ENCODE measurements around the gene MFSD6. TPM values are rescaled to one million over a fixed set of nuclear protein-coding genes. Genes with fewer than 3 reads are reported as not detected.

The MFSD6 gene
- total RNA-seq, 1 experiment from 2014 or later = 4.7 TPM

- H3K36me3 Mint-ChIP-seq = peaks cover 55% of the 10 kb centered on the region
- ATAC-seq = no peak
- H3K4me1 Mint-ChIP-seq = peaks cover 22% of the 10 kb centered on the region
- no peak overlapping the region for H3K27ac Mint-ChIP-seq
- H3K27me3 Mint-ChIP-seq (ENCODE audit: low read depth) = no peaks in the 10 kb centered on the region
- CTCF ChIA-PET = no interaction called here
- POLR2A ChIA-PET = no interaction called here
- H3K4me3 Mint-ChIP-seq = no peak overlapping the region
- TF ChIP-seq MYBL2 (CRISPR knock-in tag; IDR thresholded peaks at IDR 0.05) = no peak
- no peak for TF ChIP-seq SP1 (CRISPR knock-in tag; conservative IDR thresholded peaks at IDR 0.05)
- TF ChIP-seq NFYB (CRISPR knock-in tag; conservative IDR thresholded peaks at IDR 0.05; ENCODE audit: low read depth) = no peak
- no peak for TF ChIP-seq ESRRA (CRISPR knock-in tag; IDR thresholded peaks at IDR 0.05; ENCODE audit: borderline replicate concordance)
- TF ChIP-seq CREM (CRISPR knock-in tag; IDR thresholded peaks at IDR 0.05) = no peak
- TF ChIP-seq SMAD3 (CRISPR knock-in tag; IDR thresholded peaks at IDR 0.05; ENCODE audit: borderline replicate concordance) = no peak
- TF ChIP-seq NR1H2 (CRISPR knock-in tag; IDR thresholded peaks at IDR 0.05) = no peak
- H3K9me3 Mint-ChIP-seq = peaks cover 56% of the 10 kb centered on the region
- DNase-seq (ENCODE audit: low spot score) = no peak
Observed at GRCh38 chr2:190540048-190540447, 131.9 kb downstream of the MFSD6 start.

DNA sequence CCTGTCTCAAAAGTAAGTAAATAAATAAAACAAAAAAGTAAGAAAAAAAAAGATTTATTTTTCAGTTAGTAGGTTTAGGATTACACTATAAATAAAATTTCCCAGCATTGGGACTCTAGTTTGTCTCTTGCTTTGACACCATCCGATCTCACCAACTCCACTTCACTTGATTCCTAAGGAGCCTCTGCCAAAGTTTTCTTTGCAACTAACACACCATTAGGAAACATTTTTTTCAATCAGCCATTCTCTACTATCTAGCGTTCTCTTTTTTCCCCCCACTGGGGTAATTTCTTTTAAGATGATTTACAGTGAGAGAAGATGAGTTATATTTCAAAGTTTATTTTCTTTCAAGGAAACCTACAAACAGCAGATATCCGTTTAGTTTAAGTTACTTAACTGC, 136.9 kb downstream of the MFSD6 start:
- no peak for TF ChIP-seq ZNF138 (CRISPR knock-in tag; conservative IDR thresholded peaks at IDR 0.05)
- no peak for TF ChIP-seq NFATC4 (CRISPR knock-in tag; IDR thresholded peaks at IDR 0.05)
- TF ChIP-seq CREB1 (CRISPR knock-in tag; IDR thresholded peaks at IDR 0.05) = no peak
- TF ChIP-seq GABPB1 (CRISPR knock-in tag; IDR thresholded peaks at IDR 0.05) = no peak
- no peak for TF ChIP-seq CDX4 (CRISPR knock-in tag; IDR thresholded peaks at IDR 0.05; ENCODE audit: borderline replicate concordance)
- no peak for TF ChIP-seq RORB (CRISPR knock-in tag; IDR thresholded peaks at IDR 0.05)
- no peak for TF ChIP-seq TEAD1 (CRISPR knock-in tag; IDR thresholded peaks at IDR 0.05)
- no peak for TF ChIP-seq ZNF121 (CRISPR knock-in tag; IDR thresholded peaks at IDR 0.05)
- no peak for TF ChIP-seq USF1 (CRISPR knock-in tag; IDR thresholded peaks at IDR 0.05)
- TF ChIP-seq MYBL2 (CRISPR knock-in tag; IDR thresholded peaks at IDR 0.05) = no peak
- no peak for TF ChIP-seq ZNF416 (CRISPR knock-in tag; IDR thresholded peaks at IDR 0.05)
- TF ChIP-seq ZBTB21 (CRISPR knock-in tag; IDR thresholded peaks at IDR 0.05; ENCODE audit: borderline replicate concordance) = no peak
- ATAC-seq (no peak), DNase-seq (ENCODE audit: low spot score) (no peak)
- POLR2A ChIA-PET = interaction anchor here (0.6 kb wide), 1 partner anchor 26 kb away, joined by 7 read pairs; no protein-coding TSS in a partner anchor
- CTCF ChIA-PET = no interaction called here
- Mint-ChIP-seq H3K27me3 (ENCODE audit: low read depth) (no peaks in the 10 kb centered on the region), H3K4me3 (no peak overlapping the region), H3K4me1 (no peaks in the 10 kb centered on the region), H3K27ac (no peak overlapping the region), H3K9me3 (peaks cover 21% of the 10 kb centered on the region), H3K36me3 (peaks cover 22% of the 10 kb centered on the region)

GRCh38 chr2:190545555-190546385, 137.6 kb downstream of the MFSD6 start:
- ATAC-seq = no peak
- CTCF ChIA-PET = no interaction called here
- Mint-ChIP-seq H3K27me3 (ENCODE audit: low read depth) (no peaks in the 10 kb centered on the region), H3K4me3 (no peak overlapping the region), H3K36me3 (peaks cover 15% of the 10 kb centered on the region), H3K4me1 (no peaks in the 10 kb centered on the region), H3K27ac (no peak overlapping the region), H3K9me3 (peaks cover 14% of the 10 kb centered on the region)
- POLR2A ChIA-PET = no interaction called here
- DNase-seq (ENCODE audit: low spot score) = no peak
- TF ChIP-seq, protein P1, sequence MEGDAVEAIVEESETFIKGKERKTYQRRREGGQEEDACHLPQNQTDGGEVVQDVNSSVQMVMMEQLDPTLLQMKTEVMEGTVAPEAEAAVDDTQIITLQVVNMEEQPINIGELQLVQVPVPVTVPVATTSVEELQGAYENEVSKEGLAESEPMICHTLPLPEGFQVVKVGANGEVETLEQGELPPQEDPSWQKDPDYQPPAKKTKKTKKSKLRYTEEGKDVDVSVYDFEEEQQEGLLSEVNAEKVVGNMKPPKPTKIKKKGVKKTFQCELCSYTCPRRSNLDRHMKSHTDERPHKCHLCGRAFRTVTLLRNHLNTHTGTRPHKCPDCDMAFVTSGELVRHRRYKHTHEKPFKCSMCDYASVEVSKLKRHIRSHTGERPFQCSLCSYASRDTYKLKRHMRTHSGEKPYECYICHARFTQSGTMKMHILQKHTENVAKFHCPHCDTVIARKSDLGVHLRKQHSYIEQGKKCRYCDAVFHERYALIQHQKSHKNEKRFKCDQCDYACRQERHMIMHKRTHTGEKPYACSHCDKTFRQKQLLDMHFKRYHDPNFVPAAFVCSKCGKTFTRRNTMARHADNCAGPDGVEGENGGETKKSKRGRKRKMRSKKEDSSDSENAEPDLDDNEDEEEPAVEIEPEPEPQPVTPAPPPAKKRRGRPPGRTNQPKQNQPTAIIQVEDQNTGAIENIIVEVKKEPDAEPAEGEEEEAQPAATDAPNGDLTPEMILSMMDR (IDR thresholded peaks at IDR 0.05) = no peak
- TF ChIP-seq ATF2 (CRISPR knock-in tag; IDR thresholded peaks at IDR 0.05; ENCODE audit: borderline replicate concordance, low read depth) = no peak
- no peak for TF ChIP-seq JAZF1 (CRISPR knock-in tag; IDR thresholded peaks at IDR 0.05)
- TF ChIP-seq ETV6 (CRISPR knock-in tag; IDR thresholded peaks at IDR 0.05) = no peak
- TF ChIP-seq NFYB (CRISPR knock-in tag; conservative IDR thresholded peaks at IDR 0.05; ENCODE audit: low read depth) = no peak
- no peak for TF ChIP-seq ZNF416 (CRISPR knock-in tag; IDR thresholded peaks at IDR 0.05)
- TF ChIP-seq, protein P2, sequence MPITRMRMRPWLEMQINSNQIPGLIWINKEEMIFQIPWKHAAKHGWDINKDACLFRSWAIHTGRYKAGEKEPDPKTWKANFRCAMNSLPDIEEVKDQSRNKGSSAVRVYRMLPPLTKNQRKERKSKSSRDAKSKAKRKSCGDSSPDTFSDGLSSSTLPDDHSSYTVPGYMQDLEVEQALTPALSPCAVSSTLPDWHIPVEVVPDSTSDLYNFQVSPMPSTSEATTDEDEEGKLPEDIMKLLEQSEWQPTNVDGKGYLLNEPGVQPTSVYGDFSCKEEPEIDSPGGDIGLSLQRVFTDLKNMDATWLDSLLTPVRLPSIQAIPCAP (CRISPR knock-in tag; IDR thresholded peaks at IDR 0.05) = no peak
- TF ChIP-seq, protein P3, sequence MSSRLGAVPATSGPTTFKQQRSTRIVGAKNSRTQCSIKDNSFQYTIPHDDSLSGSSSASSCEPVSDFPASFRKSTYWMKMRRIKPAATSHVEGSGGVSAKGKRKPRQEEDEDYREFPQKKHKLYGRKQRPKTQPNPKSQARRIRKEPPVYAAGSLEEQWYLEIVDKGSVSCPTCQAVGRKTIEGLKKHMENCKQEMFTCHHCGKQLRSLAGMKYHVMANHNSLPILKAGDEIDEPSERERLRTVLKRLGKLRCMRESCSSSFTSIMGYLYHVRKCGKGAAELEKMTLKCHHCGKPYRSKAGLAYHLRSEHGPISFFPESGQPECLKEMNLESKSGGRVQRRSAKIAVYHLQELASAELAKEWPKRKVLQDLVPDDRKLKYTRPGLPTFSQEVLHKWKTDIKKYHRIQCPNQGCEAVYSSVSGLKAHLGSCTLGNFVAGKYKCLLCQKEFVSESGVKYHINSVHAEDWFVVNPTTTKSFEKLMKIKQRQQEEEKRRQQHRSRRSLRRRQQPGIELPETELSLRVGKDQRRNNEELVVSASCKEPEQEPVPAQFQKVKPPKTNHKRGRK (CRISPR knock-in tag; IDR thresholded peaks at IDR 0.05; ENCODE audit: borderline replicate concordance) = no peak
- TF ChIP-seq, protein P4, sequence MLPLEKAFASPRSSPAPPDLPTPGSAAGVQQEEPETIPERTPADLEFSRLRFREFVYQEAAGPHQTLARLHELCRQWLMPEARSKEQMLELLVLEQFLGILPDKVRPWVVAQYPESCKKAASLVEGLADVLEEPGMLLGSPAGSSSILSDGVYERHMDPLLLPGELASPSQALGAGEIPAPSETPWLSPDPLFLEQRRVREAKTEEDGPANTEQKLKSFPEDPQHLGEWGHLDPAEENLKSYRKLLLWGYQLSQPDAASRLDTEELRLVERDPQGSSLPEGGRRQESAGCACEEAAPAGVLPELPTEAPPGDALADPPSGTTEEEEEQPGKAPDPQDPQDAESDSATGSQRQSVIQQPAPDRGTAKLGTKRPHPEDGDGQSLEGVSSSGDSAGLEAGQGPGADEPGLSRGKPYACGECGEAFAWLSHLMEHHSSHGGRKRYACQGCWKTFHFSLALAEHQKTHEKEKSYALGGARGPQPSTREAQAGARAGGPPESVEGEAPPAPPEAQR (CRISPR knock-in tag; IDR thresholded peaks at IDR 0.05) = no peak
